K562 (cell line): ENCODE measurements around the gene ZNF385C. TPM values are rescaled to one million over a fixed set of nuclear protein-coding genes. Genes with fewer than 3 reads are reported as not detected.

Experiments
- AFF1 ChIP-seq, 2 experiments: fragments of 450-650 bp; IDR thresholded peaks; 2 replicates each; pipeline ENCODE4 v1.6.1; 2018; ENCODE audit warnings: mild to moderate bottlenecking in 2 of 2, low read depth in 1 of 2; ENCODE audit not compliant: partially characterized antibody in 2 of 2
- CHAMP1 ChIP-seq: fragments of 450-650 bp; IDR thresholded peaks from 2 replicates; pipeline ENCODE4 v1.6.1; 2016; ENCODE audit warnings: mild to moderate bottlenecking
- FOXA3 ChIP-seq, 2 experiments: fragments of 450-650 bp in 1 of 2; sonication (generic) in 1 of 2; formaldehyde crosslinking; IDR thresholded peaks in 1 of 2; conservative IDR thresholded peaks in 1 of 2; 2 replicates each; pipeline versions ENCODE4 v1.4.0 to v1.8.0; 2020 to 2022; ENCODE audit warnings: mild to moderate bottlenecking in 2 of 2, missing genetic modification reagents in 1 of 2
- GATAD2B ChIP-seq: fragments of 450-650 bp; IDR thresholded peaks from 2 replicates; pipeline ENCODE4 v1.6.1; 2017; ENCODE audit warnings: mild to moderate bottlenecking, borderline replicate concordance
- HNRNPLL ChIP-seq: fragments of 200-400 bp; formaldehyde crosslinking; IDR thresholded peaks from 2 replicates; pipeline ENCODE4 v1.6.1; 2017; ENCODE audit warnings: low read length, low read depth, mild to moderate bottlenecking; ENCODE audit not compliant: poor library complexity, severe bottlenecking
- HNRNPUL1 ChIP-seq: fragments of 200-400 bp; formaldehyde crosslinking; IDR thresholded peaks from 2 replicates; pipeline ENCODE4 v1.6.1; 2017; ENCODE audit warnings: low read length
- IRF1 ChIP-seq: sonication (generic); formaldehyde crosslinking; IDR thresholded peaks from 2 replicates; pipeline ENCODE4 v1.8.0; 2022; ENCODE audit warnings: missing genetic modification reagents, mild to moderate bottlenecking, borderline replicate concordance
- RBM25 ChIP-seq: fragments of 200-400 bp; formaldehyde crosslinking; IDR thresholded peaks from 2 replicates; pipeline ENCODE4 v1.6.1; 2018; ENCODE audit warnings: low read length, low read depth, moderate library complexity; ENCODE audit not compliant: severe bottlenecking
- TCF15 ChIP-seq: fragments of 250-450 bp; sonication (Bioruptor Pico); IDR thresholded peaks from 2 replicates; pipeline ENCODE4 v1.8.0; 2022; ENCODE audit warnings: moderate library complexity, mild to moderate bottlenecking, inconsistent platforms
- ZC3H4 ChIP-seq: sonication (generic); formaldehyde crosslinking; IDR thresholded peaks from 2 replicates; pipeline ENCODE4 v1.9.0; 2021; ENCODE audit warnings: missing genetic modification reagents, borderline replicate concordance
- ZNF277 ChIP-seq: fragments of 250-450 bp; sonication (Bioruptor Pico); IDR thresholded peaks from 2 replicates; pipeline ENCODE4 v1.8.0; 2022; ENCODE audit warnings: inconsistent platforms, mild to moderate bottlenecking, moderate library complexity, borderline replicate concordance
- ZNF766 ChIP-seq: fragments of 200-800 bp; sonication (Bioruptor generic); conservative IDR thresholded peaks from 2 replicates; pipeline ENCODE4 v1.6.1; 2016; ENCODE audit warnings: missing genetic modification characterization, missing compliant biosample characterization
- polyA plus RNA-seq, 8 experiments: library from polyadenylated mRNA; depleted of rRNA in 4 of 8; stranded (reverse) in 5 of 8; unstranded in 3 of 8; fragments of >200 nt; fragmentation: Nextera tagmentation in 2 of 8; fragmentation: Illumina TruSeq in 1 of 8; extraction: Ambion mirVana in 2 of 8; extraction: Trizol in 1 of 8; gene quantifications; 2 replicates each; pipeline versions ENCODE4 v1.2.1 to v1.2.3, GENCODE V29; 2011 to 2014; ENCODE audit warnings: inconsistent platforms in 1 of 8, missing spikeins in 1 of 8
- total RNA-seq, 7 experiments: library from RNA; depleted of rRNA in 6 of 7; stranded (reverse); fragments of >200 nt in 6 of 7; fragmentation: Illumina TruSeq in 2 of 7; extraction: Trizol in 2 of 7; gene quantifications; 2 replicates each; pipeline versions ENCODE4 v1.2.1 to v1.2.3, GENCODE V29; 2011 to 2021; ENCODE audit warnings: low replicate concordance in 1 of 7

The ZNF385C gene
- total and polyA plus RNA-seq, 9 of the 15 experiments (the other 6 are each of a cell fraction or from before 2014, with no cell fraction given), result 0.03 to 0.35 (median 0.18) TPM; not detected in 1

GRCh38 chr17:42018988-42019387 lies 79.3 kb downstream of the ZNF385C start (continued):
- TF ChIP-seq AFF1 (IDR thresholded peaks at IDR 0.05; ENCODE audit: low read depth in 1 of 2, partially characterized antibody in 2 of 2) (no peak), TCF15 (CRISPR knock-in tag) (no peak), CHAMP1 (no peak), GATAD2B (no peak), ZNF766 (no peak), HNRNPLL (no peak), FOXA3 (CRISPR knock-in tag; conservative IDR thresholded peaks at IDR 0.05 in 1 of 2, IDR thresholded peaks at IDR 0.05 in 1 of 2) (no peak), IRF1 (no peak), ZC3H4 (no peak), RBM25 (peak; percentile 49), ZNF277 (CRISPR knock-in tag) (no peak), HNRNPUL1 (no peak)
